Measurements from ENCODE around the gene SIX3.

SIX3 gene

DNA sequence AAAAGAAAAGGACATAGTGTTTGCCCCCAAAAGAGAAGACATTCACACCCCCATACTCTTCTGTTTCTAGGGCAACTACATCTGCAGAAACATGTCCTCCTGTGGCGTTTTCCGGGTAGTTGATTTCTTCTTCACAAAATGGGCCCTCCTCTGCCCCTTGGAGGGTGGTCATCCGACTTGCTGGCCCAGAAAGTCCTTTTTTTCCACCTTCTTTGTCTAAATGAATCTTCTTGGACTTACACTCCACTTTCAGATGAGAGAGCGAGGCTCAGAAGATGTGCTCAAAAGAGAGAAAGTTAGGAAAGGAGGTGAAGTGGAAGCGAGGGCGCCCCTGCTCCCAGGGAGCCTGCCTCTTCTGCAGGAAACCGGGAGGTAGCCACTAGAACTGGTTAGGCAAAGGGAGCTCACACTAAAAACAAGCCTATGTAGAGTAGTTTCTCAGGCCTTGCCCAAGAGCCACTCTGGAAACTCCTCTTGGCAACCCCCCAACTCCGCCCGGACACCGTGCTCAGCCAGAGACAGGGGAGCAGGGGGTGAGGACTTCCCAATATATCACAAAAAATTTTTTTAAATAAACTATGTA, 10.2 kb upstream of the SIX3 start:
- DNase-seq (ENCODE audit: low read depth): no peak

DNA sequence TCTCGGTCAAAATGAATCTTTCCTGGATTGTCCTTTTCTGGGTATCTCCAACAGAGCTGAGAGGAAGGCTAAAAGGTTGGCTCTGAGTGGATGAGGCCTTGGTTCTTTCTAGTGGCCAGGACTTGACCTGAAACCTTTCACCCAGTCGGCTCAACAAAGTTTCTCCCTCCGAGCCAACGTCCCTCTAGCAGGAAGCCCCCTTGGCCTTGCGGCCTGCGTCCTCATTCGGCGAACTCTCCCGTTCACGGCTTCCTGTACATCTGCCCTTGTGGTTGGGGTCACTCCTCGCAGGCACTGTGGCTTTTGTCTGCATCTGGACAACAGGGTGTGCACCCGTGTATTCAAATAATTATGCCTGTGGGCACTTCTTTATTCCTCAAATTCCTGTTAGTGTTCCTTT, 9.4 kb upstream of the SIX3 start:
- no peak for DNase-seq (ENCODE audit: low read depth)

DNA sequence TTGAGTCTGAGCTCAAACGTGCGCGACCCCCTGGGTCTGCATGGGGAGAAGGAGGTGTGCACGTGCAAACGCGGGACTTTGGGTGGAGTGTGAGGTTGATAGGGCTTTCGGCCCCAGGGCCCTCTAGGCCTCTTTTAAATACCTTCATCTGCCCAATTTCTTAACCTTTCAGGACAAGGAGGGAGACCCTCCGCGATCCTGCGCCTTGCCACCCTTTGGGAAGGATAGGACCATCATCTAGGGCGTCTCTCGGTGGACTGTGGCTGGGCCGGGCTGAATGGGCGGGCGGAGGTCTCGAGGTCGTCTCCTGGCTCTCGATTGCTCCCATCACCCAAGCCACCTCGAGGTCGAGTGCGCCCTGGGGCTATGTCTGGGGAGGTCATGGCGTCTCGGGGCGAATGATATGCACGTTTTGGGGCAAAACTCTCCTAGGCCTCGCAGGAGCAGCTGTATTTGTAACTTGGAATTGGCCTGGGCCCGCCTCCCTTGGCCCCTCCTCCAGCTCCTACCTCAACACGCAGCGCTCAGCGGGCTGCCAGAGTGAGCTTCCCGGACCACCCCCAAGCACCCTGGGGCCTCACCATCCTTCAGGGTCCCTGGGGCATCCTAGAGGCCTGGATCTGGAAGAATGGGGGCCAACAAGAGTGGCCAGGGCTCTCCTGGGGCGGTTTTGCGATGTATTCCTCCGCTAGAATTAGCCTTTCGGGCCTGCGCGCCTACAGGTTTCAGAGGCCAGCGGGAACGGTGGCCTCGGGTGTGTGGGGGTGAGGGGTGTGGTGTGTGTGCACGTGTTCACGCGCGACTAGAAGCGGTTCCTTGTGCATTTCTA, 8.7 kb upstream of the SIX3 start:
- no peak for DNase-seq (ENCODE audit: low read depth)

DNA sequence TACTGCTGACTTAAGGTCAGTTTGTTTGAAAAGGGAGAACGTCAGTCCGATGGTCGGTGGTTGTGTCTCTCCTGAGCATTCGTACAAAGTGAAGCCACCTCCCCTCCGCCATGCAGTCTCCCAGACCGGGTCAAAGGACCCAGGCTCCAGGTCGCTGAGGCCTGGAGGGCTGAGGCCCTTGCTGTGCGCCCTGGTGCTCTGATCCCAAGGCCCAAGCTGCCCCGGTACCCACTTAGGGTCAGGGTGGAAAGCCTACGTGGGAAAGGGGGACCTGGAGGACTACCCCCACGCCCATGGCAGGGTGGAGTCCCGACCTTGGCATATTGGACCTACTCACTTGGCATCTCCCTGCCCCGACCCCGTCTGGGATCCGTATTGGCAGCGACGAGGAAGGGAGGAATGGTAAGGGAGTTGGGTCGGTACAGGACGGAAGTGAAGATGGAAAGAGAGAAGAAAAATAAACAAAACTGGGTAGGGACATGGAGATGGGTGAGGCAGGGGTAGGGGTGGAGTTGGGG, 8.0 kb upstream of the SIX3 start:
- no peak for DNase-seq (ENCODE audit: low read depth)

DNA sequence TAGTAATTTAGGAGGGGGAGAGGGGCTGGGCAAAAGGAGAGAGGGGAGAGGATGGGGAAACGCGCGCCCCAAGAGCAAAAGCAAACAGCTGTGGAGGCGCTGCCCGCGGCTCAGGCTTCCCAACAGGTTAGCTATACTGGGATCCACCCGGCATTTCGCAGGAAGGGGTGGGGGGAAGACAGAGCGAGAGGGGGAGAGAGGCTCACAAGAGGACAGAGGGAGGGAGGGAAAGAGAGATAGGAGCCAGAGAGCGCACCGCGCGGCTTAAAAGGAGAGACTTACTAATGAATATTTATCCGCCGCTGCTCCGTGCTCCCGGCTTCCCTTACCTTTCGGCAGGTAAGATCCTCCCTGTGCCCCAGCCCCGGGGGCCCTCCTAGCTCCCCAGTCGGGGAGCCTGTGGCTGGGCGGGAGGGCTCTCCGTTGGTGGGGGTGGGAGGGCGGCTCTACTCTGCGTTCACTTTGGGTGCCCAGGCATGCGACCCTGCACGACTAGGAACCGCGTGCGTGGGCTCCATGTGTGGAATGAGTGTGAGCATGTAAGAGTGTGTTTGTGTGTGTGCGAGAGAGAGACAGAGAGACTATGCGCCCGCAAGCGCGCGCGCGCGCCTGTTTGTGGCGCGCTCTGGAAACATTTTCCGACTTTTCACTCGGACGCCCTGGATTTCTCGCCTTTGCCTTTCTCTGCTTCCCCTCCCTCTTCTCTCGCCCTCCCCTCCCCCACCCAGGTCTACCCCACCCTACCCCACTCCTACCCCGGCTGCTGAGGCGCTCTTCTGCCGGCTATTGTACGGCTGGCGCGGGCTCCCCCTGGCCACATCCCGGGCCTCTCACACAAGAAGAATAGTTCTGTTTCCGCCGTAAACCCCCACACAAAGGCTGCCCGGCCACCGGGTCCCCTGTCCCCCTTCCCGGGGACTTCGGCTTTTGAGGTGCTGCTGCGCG, 7.2 kb upstream of the SIX3 start:
- no peak for DNase-seq (ENCODE audit: low read depth)

DNA sequence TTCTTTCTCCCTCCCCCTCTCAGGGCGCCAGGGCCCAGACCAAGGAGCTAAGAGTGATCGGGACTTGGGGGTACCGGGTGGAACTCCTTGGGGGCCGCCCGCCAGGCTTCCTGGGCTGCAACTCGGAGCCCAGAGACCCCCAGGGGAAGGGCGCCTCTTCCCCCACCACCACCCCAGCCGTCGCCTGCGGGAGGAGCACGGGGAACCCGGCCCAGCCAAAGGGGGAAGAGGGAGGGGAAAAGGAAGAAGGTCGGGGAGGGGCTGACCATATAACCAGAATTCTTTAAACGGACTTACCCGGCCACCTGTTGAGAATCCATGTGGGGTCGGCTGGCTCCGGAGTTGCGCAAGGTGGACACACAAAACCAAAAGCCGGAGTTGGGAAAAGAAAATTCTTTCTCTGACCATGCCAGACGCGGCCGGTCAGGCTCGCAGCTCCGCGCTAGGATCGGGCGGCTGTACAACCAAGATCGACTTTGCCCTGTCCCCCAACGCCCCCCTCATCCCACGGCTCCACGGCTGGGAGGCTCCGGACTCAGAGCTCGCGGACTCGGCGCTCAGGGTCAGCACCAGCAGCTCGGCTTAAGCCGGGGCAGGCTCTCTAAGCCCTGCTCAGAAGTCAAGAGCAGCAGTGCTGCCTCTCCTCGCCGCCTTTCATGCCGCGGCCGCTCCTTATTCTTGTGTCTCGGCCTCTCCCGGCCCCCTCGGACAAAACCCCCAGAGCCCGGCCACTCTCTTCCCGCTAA, 6.3 kb upstream of the SIX3 start:
- DNase-seq (ENCODE audit: low read depth): no peak

DNA sequence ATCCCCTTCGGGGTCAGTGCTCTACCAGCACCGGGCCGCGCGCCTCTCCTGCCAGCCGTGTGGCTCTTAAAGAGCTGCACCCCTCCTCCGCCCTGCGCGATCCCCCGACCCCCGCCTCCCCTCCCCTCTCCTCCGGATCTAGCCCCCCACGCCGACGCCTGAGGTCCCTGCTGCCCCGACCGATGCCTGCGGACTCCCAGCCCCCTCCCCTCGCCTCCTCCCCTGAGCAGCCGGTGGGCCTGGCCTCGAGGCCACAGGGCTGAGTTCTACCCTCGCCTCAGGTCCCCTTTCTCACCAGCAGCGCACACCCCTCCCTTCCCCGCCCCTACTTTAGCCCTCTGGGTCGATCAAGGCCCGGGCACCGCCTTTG, 5.8 kb upstream of the SIX3 start:
- DNase-seq (ENCODE audit: low read depth): no peak

DNA sequence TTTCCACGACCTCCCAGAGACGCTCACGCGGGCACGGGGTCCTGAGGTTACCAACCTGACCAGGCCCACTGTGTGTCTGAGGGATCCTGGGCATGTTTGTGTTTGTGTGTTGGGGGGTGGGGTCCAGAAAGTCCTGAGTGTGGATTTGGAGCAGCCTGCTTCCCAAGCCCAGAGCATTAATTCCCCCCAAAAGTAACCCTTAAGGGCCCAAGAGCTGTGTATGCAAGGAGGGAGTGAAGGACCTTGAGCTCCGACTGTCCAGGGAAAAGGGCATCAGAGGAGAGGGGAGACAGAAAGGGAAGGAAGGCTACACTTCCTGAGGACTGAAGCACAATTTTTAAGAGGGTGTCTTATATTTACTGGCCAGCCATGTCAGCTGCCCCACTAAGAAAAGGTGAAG, 5.2 kb upstream of the SIX3 start:
- DNase-seq (ENCODE audit: low read depth): no peak

DNA sequence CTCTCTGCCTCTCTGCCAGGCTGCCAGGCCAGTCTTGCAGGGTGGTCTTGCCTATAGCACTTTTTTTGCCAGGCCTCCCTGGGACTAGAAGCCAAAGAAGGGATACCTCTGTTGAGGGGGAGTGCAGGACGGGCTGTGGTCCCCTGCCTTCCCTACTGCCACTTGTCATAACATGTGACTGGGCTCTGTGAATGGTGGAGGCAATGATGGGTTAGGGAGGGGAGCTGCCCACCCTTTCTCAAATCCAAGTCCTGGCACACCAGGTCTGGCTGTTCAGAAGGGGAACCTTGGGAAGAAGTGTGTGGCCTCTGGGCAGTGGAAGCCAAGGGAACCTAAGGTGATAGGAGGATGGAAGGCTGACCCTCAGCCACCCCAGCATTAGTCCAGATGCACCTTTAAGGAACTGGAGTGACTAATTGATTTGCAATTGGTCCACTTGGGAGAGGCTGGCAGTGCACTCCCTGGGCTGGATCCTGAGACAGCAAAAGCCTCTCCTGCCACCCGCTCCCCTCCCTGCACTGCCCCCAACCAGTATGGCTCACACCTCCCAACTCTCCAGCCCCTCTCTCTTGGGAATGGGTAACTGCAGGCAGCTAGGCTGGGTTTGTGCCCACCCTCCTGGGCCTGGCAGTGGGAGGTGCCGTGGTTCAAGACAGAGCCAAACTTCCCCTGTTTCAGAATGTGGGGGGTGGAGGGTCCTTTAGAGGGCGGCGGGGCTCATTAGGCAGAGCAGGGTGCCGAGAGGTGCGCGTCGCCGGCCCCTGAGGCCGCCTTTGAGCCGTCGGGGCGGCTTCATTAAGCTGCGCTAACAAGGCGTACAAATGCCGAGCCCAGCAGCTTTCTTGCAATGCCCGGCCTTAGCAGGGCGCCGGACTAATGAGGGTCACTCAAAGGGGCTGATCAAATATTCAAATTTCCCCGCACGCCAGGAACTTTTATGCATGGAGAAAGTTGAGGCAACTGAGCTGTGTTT, 4.5 kb upstream of the SIX3 start:
- no peak for DNase-seq (ENCODE audit: low read depth)

DNA sequence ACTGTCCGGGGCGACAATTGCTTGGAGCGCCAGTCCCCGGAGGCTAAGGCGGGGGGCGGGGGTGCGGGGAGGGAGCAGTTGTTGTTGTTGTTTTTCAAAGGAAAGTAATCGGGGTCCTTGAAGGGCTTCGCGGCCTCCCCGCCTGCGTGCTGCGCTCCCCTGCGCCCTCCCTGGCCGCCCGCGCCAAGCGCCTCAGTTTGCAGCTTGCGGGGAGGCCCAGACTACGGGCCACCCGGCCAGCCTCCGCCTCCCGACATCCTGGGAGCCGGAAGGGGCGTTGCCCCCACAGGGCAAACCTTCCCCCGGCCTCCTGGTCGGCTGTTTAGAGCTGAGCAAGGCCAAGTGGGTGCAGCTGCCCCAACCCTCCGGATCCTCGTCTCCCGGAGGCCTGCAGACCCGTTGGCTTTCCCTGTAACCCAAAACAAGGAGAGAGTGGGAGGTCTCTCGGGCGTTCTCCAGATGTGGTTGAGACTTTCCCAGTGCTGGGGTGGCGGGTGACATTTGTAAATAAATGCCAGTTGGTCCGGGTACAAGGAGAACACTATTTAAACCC, 3.7 kb upstream of the SIX3 start:
- DNase-seq (ENCODE audit: low read depth): no peak

DNA sequence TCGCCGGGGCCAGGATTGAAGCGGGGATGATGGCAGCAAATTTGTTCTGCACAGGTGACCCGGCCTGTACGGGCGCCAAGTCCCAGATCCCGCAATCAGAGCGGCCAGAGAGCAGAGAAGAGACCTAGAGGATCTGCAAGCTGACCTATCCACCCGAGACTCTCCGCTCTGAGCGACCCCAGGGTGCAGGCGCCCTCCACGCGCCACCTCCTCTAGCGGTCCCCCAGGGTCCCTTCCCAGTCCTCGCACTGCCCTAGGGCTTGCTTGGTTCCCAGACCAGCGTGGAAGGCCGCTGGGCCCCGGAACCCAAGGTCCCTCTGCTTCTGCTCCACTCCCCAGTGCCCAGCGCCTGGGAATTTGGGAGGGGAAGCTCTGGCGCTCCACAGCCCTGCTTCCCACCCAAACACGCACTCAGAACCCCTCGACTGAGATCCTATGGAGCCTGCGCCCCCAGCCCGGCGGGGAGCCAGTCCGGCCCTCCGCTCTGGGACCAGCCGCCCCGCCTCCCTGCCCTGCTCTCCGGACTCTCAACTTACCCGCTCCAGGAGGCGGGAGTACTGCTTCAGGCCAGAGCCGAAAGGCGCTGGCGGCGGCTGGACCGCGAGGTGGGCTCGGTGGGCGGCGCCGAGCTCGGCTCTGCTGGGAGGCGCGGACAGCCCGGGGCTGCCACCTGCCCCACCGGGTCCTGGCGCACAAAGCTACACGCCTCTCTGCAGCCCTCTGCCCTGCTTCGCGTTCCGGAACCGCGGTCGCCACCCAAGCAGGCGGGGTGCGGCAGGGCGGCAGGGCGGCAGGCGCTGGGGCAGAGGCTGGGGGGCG, 3.0 kb upstream of the SIX3 start:
- no peak for DNase-seq (ENCODE audit: low read depth)

DNA sequence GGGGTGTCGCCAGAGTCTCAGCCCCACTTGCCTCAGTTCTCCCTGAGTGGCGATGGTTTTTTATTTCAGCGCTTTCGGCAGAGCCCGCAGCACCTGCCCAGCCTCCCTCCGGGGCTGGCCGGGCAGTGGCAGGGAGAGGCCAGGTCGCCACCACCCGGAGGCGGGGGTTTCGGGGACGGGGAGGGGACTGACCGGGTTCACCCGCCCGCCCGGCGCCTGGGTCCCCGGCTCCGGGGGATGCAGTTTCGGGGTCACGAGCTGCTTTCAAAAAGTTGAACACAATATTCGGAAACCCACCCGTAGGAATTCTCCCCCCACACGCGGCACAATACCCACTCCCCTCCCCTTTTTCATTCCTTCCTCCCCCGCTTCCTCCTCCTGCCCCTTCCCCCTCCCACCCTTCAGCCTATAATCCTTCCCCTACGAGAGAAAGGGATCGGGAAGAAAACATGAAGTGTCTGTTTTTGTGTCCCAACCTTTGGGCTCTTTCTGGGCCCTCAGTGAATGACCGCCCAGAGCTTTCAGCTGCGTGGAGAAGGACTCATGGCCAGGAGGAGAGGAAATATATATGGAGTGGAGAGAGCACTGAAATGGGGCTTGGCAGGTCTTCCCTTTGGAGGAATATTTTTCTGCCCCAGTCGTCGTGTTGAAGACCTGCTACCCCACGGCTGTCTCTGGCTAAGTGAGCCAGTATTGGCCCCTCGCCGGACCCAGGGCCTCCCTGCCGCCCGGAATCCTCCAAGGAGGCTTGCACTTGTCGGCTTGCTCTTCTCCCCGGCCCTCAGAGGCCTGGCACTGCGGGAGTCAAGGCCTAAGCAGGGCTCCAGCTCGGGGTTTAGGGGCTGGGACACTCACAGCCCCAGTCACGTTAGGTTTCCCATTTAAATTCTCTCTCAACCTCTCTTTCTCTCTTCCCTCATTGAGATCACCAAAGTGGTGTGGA, 2.1 kb upstream of the SIX3 start:
- DNase-seq (ENCODE audit: low read depth): no peak

DNA sequence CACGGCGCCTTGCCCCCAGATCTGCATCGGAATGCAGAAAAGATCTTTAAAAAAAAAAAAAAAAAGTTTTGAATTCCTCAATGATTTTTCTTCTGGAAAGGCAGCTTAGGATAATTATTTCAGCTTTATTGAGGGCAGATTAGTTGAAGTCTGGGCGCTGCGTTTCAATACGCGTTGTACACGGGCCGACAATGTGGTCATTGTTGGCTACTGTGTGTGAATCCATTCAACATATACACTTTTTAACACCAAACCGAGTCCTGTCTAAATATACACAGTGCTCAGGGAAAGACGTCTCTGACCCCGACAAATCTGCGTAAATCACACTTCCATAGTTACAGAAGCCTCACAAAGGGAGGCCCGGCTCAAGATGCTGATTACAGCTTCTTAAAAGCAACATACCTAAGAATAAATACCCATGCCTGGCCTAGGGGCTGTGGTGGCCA, 1.4 kb upstream of the SIX3 start:
- DNase-seq (ENCODE audit: low read depth): no peak

DNA sequence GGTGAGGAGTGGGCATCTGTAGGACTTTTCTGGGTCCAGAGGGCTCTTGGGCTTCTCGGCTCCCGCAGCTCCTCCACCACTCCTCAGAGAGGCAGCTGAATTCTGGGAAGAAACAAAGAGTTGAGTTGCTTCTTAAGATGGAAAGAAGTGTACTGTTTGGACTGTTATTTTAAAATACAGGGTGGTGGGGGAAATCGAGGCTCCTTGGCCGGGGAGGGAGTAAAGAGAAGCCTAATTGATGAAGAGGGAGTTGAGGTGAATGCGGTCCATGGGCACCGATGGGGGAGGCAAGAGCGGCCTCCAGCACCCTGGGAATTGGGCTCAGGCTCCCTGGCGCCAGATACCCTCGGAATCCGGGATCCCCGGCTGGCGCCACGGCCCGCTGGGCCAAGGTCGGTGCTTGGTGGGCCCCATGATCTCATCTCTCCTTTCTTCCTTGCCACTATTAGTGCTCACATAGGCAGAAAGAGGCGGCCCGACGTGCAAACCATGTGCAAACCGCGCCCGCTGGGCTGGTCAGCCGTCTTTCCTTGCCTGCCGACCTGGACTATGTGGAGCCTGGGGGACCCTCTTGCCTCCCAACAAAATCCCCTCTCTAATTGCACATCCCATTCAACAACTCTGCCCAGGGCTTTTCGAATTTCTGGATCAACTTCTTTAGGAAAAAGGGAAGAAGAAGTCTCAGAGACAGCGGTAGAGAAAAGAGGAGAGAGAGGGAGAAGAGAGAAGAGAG, 604 bp upstream of the SIX3 start:
- no peak for DNase-seq (ENCODE audit: low read depth)

DNA sequence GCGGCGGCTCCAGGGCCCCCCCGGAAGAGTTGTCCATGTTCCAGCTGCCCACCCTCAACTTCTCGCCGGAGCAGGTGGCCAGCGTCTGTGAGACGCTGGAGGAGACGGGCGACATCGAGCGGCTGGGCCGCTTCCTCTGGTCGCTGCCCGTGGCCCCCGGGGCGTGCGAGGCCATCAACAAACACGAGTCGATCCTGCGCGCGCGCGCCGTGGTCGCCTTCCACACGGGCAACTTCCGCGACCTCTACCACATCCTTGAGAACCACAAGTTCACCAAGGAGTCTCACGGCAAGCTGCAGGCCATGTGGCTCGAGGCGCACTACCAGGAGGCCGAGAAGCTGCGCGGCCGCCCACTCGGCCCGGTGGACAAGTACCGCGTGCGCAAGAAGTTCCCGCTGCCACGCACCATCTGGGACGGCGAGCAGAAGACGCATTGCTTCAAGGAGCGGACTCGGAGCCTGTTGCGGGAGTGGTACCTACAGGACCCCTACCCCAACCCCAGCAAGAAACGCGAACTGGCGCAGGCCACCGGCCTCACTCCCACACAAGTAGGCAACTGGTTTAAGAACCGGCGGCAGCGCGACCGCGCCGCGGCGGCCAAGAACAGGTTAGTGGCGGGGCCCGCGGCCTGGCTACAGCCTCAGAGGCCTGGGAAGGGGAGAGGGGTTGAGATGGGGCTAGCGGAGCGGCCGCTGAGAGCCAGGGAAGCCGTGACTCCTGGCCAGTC, 965 bp downstream of the SIX3 start:
- no peak for DNase-seq (ENCODE audit: low read depth)

DNA sequence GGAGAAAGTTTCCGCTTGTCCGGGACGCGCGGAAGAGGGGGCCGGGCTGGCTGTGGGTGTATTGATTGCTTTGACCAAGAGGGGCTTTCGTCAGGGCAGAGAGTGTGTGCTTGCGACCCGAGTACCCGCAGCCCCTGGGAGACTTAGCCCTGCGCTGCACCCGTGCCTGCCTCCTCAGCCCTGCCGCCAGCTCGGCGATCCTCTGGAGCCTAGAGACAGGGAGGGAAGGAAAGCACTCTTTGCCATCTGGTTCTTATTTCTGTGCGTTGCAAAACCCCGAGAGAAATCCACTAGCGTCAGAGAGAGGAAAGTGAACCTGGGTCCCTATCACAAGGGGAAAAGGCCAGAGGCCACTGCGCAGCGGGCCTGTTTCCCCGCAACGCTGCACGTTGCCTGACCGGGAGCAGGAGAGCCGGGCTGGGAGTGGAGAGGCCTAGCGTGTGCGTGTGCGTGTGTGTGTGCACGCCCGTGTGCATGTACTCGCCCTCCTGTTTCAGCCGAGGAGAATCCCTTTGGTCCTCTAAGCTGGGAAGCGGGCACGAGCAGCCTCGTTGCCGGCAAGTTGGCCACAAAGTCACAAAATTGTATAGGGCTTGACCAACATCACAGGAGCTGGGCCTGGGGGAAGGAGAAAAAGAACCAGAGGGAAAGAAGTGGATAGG, 1.7 kb downstream of the SIX3 start:
- no peak for DNase-seq (ENCODE audit: low read depth)

Data from stromal cell of bone marrow (primary cell).